NOMO-1 (cell line): Measurements from ENCODE around the gene PNPT1.
"Not testable (repeated sequence)": the region's sequence is repeated elsewhere in the genome, so short reads cannot be mapped to it uniquely, and the experiment has no call there.

Experiments
- DNase-seq, 2 experiments: peaks; one replicate each; lab custom pipeline; 2025; ENCODE audit not compliant: unreplicated experiment in 2 of 2; lab: John Stamatoyannopoulos, UW

PNPT1 gene

DNA sequence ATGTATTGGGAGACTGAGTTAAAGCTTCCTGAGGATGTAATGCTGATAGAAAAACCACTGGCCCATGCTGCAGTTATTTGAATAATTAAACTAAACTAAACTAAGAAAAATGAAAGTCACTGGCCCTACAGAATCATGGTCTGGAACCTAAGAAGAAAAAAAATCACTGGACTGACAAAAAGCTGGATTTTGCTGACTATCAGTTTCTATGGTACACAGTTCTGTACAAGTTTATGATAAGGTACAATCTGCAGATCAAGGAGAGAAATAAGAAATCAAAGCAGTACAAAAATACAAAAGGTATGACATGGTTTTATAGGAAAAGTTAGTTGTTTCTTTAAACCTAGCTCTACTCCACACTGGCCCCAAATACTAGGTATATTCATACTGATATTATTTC lies 91.8 kb downstream of the PNPT1 start:
- DNase-seq = no peak

DNA sequence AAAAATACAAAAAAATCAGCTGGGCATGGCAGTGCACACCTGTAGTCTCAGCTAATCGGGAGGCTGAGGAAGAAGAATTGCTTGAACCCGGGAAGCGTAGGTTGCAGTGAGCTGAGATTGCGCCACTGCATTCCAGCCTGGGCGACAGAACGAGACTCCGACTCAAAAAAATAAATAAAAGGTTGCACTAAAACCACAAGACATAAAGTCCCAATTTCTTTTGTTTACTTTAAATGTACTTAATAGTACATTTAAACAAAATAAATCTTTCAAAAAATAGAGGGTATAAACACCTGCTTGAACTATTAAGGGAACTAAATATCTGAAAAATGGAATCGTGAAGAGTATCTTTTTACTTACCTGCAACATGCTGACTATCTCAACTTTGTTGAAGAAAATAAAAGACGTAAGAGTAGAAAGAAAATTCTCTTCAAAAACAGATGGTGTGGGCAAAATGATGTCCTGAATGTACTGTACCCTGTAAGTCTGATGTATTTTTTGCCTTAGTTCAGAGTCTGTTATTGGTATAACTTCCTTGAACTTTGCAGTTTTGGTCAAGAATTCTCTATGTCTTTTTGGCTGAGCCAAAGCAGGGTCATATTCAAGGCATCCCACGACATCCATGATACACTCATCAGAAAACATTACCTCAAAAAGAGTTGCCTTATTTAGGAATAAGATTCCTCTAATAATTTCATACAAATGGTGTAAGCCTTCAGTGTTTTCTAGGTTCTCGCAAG lies 95.4 kb downstream of the PNPT1 start:
- no peak for DNase-seq

DNA sequence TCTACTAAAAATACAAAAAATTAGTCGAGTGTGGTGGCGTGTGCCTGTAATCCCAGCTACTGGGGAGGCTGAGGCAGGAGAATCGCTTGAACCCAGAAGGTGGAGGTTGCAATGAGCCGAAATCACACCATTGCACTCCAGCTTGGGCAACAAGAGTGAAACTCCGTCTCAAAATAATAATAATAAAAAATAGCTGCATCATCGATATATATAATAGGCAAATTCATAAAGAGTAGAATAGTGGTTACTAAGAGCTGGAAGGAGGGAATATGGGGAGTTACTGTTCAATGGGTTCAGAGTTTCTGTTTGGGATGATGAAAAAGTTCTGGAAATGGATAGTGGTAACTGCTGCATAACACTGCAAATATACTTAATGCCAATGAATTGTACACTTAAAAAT lies 96.8 kb downstream of the PNPT1 start:
- not testable (repeated sequence) for DNase-seq

DNA sequence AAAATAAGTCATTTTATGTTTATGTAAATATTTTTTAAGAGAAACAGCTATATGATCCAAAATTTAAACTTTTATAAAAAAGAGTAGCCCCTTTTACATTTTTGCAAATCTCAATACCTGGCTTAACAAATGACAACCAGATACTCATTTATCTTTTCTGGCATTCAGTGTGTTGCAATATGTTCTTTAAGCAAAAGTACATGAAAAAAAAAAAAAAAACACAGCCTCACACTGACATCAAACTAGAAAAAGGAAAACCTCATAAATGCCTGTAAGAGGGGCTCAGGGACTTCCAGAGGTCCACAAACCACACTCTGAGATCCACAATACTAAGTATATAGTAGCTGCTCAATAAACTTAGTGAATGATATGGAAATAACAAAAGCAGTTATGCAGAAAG lies 98.1 kb downstream of the PNPT1 start:
- no peak for DNase-seq

DNA sequence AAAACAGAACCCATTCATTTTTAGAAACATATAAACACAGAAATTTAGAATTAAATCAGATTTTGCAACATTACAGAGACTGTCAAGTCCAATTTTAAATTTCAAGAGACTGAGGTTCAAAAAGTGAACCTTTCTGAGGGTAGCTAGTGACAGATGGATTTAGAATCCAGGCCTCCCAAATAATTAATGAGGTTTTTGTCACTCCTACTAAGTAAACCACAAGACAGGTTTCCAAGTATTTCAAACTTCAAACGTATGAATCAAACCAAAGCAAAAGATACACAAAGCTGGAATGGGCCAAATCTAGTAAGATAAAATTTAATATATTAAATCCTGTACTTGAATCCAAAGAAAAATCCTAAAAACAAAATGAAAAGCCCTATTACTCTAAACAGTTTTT lies 101.5 kb downstream of the PNPT1 start:
- DNase-seq = no peak

DNA sequence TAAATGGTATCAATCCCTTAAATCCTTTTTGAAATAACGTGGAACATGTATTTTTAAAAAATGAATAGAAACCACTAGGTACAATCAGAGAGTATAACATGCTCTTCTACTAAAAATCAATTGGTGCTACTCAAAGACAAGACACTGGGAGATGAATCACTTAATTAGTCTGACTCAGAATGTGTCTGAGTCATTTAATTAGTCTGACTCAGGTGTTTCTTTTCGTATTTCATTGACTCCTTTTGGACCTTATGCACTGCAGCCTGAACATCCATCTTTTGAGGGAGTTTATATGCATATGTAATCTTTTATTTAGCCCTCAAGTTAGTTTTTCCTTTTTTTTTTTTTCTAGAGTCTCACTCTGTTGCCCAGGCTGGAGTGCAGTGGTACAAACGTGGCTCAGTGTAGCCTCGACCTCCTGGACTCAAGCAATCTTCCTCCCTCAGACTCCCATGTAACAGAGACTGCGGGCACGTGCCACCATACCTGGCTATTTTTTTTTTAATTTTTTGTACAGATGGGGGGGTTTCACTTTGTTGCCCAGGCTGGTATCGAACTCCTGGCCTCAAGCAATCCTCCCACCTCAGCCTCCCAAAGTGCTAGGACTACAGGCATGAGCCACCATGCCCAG lies 102.7 kb downstream of the PNPT1 start:
- peak in 1 of 2 experiments; percentile 55 for DNase-seq

DNA sequence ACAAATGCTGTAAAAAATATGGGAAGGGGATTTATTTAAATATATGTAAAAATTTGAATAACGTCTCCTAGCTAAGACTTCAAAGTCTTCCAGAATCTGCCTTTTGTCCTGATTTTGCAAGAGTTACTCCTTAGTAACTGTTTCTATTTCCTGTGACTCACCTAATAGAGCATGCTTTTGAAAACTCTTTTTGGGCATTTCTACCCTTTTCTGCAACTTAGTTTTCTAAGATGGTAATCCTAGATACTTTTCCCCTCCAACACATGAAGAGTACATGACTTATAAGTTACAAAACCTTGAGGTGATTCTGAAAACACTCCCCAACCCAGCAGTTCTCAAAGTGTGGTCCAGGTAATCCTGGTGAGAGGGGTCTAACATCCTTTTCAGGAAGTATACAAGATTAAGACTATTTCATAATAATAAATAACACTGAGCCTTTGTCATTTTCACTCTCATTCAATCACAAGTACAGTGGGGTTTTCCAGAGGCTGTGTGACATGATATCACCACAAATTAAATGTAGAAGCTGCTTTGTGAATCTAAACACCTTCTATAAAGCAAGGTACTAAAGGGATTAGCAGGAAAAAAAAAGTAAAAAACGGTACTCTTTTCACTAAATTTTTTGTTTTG lies 108.1 kb downstream of the PNPT1 start:
- DNase-seq = peak in 1 of 2 experiments; percentile 35
